ELF-1 (cell line): ENCODE measurements around the gene ME3.

Experiments
- DNase-seq: peaks from one replicate; pipeline ENCODE4 v3.0.0-alpha.2; 2016; ENCODE audit warnings: low read depth, low spot score

Gene ME3

DNA sequence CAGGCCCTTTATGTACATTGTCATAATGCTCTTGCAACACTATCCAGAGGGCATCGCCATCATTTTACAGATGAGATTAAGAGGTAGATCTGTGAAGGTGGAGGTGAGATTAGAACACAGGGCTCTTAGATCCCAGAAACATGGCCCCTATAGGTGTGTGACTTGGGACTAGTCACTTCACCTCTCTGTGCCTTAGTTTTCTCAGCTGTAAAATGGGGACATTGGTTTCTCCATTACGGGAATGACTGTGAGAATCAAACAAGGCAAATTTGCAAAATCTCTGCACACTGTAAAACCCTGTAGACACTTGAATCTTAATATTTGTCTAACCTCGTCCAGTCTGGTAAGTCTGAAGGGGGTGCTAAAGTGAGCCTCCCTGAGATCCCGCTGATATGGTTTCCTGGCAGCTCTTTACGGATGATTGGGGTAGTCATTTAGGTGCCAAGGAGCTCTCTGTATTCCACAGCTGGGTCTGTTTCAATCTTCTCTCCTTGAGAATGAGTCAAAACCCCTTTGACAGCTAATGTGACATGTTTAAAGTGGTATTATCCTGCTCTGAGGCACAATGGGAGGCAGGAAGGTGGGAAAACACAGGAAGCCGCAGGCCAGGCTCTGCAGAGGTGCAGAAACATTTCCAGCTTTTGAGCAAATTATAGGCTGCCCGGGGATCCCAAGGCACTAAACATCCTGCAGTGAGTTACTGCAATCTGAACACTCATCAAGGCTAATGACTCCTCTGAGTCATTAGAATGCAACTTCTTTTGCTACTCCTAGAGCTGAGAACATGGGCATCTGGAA is 156.9 kb downstream of the ME3 start:
- DNase-seq = peak; percentile 78

DNA sequence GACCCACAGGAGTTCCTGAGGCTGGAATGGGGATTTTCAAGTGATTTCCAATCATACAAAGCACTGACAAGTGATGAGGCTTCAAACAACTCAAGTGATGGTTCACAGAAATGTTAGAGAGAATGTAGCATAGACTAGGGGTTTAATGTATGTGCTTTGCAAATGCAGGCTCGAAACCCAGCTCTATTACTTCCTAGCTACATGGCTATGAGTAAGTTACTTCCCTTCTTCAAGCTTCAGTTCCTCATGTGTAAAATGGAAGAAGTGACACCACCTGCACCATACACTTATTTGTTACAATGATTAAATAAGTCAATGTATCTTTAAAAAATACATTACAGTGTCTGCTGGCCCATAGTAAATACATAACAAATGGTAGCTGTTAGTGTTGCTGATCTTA is 158.0 kb downstream of the ME3 start:
- no peak for DNase-seq

DNA sequence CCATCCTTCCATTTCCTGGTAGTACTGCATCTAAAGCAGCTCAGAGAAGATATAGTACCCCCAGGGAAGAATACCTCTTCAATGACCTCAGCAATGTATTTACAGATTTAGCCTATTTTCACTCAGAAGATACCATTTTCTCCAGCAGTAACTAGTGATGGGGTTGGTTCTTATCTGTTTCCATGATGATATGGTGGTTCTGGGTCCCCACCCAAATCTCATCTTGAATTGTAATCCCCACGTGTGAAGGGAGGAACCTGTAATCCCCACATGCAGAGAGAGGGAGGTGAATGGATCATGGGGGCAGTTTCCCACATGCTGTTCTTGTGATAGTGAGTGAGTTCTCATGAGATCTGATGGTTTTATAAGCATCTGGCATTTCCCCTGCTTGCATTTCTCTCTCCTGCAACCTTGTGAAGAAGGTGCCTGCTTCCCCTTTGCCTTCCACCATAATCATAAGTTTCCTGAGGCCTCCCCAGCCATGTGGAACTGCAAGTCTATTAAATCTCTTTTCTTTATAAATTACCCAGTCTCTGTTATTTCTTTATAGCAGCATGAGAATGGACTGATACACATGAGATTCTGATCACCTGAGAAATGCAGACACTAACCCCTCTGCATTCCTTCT is 158.6 kb downstream of the ME3 start:
- no peak for DNase-seq

DNA sequence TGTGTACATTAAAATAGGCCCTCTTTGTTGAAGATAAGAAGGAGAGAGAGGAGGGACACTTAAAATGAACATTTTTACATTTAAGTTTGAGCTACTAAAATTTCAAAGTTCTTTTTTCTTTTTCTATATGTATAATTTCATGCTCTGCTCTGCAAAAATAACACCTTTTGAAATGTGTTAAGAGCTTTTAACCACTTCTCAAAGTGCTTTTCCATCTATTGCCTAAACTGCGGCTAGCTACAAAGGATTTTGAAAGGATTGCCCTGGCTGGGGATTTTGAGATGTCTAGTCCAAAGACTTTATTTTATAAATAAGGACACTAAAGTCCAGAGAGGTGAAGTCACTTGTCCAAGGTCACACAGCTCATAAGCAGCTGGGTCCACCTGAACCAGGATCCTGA is 159.3 kb downstream of the ME3 start:
- no peak for DNase-seq

DNA sequence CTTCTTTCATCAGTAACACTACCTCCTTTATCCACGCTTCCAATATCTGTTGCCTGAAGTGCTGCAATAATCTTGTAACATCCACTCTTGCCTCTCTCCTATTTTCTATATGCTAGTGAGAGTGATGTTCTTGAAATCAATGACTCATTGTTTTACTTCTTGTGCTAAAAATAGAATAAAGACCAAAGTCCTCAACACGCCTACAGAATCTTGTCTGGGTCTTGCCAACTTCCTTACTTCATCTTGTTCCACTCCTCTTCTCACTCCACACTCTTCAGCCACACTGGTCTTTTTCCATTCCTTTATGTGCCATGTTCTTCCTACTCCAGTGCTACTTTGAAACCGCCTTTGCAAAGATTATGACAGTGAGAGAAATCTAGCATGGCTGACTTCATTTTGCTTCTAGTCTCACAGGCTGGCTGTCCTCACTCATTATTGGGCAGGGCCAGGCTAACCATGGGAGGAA is 161.3 kb downstream of the ME3 start:
- DNase-seq = no peak

DNA sequence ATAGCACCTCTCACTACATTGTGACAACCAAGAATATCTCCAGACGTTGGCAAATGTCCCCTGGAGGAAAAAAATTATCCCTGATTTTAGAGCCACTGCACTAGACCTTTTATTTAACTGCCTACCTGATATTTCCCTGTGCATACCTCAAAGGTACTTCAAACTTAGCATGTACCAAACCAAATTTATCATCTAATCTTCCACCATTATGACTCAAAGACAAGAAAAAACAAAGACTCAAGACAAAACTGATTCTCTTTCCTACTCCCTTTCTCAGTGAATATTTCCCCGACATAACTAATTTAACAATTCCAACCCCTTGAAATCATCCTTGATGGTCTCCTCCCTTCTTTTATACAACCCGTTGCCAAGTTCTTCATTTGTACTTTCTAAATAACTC is 161.7 kb downstream of the ME3 start:
- DNase-seq = no peak

DNA sequence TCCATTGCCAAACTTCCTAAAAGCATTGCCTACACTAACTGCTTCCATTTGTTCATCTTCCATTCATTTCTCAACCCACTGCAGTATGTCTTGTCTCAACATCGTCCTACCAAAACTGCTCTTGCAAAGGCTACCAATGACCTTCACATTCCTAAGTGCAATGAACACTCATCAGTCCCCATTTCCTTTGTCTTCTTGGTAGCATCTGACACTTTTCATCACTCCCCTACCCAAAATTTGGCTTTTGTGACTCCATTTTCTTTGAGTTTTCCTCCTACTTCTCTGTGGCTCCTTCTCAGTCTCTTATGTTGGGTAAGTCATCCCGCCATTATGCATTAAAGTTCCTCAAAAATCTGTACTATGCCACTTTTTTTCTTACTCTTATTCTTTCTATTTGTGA is 162.3 kb downstream of the ME3 start:
- no peak for DNase-seq

DNA sequence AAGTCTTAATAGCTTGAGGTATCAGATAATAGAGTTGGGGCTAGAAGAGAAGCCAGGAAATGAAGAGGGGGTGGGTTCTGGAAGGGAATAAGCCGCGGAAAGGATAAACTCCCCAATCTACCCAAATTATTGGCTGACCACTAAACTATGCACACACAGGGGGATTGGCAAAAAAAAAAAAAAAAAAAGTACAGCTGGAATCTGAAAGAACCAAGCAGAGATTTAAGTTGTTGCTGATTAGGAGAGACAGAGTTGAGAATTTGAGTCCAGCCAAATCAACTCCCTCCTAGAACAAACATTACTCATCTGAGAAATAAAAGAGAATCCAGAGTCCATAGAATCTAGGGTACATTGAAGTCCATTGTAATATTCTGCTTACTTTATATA is 162.8 kb downstream of the ME3 start:
- DNase-seq = no peak

DNA sequence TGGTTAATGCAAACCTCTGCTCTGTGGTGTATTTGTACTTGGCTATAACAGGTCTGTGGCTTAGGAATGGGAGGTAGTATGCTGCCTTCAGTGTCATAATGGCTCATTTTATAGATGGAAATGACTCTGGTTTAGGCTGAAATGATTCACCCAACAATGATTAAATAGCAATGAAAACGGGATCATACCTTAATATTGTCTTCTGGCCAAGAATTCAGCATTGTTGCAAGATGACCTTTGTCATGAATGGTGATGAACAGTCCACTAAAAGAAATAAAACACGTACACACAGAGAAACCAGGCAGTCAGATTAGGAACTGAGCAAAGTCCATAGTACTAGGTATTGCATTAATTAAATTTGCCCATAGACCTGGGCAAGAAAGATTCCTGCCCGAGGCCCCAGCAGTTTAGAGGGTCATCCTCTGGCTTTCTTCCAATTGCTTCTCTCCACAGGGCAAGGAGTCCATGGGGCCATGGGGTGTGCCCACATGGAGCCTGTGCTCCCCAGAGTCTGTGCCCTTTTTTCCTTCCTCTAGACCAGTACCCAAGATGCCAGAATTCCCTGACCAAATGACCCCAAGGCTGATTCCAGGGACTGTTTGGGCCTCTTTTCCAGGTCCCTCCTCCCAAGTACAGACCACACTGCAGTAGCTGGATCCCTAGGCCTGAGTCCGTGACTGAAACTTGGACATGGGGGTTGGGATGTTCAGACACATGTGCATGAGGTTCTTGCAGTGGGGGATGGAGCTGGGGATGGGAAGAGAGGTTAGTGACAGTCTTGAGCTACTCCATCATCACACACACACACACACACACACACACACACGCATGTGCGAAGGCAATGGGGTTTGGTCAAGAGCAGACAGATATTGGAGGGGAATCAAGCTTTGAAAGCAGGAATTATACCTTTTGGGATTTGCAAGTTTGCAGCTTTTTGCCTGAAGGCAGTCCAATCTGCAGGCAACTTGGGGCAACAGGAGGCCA is 163.5 kb downstream of the ME3 start:
- DNase-seq = no peak

DNA sequence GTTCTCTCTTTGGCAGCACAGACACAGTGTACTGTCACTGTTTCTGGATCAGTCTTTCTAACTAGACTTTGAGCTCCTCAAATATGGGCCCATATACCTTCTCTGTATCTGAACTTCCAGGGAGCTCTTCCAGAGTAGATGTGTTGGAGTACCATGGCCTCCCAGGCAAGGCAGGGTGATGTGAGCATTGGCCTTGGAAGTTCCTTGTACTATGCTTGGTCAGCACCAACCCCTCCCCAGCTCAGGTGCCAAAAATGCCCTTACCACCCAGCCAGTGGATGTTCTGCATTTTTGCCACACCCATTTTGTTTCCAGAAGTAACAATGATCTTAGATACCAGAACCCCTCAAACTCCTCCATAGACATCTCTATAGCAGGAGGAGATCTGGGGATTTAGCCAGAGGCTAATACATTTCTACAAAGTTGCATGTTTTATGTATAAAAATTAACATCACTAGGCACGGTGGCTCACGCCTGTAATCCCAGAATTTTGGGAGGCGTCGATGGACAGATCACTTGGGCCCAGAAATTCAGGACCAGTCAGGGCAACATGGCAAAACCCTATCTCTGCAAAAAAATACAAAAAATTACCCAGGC is 165.1 kb downstream of the ME3 start:
- no peak for DNase-seq

DNA sequence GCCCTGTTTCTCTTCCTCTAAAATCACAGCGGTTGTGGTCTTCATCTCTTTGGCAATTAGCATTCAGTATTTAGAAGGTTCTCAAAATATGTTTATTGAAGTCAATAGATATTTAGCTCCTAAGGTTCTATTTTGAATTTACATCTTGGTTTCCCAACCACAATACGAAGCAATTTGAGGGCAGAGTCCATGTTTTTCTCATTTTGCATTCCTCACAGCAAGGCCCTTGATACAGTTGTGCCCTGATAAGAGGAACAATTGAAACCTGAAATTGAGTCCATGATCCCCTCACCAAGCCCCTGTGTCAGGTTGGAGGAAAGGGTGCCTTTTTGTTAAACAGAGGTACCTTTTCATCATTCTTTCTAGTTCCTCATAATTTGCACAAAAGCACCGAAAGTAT is 166.2 kb downstream of the ME3 start:
- DNase-seq = no peak

DNA sequence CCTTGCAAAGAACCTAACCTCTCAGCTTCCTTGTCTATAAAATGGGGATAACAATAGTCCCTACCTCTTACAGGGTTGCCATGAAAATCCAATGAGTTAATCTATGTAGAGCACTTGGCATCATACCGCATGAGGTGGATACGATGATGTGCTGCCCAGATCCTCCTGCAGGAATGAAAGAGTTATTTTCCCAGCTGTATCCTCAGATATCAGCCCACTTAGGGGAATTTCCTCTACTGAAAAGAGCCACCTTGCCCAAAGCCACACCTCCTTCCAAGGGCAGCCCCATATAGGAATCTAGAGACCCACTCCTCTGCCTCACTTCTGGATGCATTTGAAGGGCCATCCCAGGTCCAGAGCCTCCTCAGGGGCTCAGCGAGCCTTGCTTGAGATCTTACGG is 169.3 kb downstream of the ME3 start:
- no peak for DNase-seq

DNA sequence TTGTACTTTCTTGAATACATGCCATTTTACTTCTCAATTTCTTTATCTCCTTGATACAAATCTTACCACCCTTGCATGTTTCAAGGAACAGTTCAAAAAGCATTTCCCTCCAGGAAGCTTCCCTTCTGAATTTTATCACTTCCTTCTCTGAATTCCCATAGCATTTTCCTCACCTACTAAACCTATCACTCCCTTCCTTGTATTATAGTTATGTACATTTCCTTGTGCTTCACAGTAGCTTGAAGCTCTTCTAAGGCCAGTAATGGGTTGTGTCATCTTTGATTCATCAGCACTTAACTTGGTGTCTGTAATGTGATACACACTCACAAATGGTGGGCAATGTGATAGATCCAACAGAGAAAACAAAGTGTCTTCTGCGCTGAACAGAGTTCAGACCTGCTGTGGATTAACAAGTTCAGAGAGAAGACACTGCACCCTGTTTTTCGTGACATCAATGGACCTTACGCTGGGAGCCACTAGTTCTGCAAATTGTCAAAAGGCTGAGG is 170.2 kb downstream of the ME3 start:
- DNase-seq = no peak

DNA sequence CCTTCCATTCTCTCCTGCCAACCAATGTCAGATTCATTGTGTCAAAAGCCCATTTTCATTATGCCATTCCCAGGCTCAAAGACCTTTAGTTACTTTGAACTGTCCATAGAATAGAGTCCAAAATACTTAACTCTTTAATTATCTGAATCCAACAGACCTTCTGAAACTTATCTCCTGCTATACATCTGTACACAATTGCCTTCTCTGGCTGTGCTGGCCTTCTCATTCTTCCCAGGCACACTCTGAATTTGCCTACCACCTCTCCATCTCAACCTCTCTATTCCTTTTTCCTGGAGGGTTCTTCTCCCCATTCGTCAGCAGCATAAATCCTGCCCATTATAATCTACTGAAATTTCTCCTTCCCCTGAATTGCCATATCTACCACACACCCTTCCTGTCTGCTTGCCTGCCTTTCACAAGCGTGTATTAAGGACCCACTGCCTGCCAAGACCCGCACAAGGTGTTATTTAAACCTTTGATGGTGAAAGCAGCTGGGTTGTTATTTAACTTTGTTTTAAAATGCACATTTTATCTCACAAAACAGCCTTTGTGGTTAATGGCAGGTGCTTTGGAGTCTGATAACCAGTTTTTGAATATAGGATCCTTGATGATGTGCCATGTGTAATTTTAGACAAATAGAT is 171.8 kb downstream of the ME3 start:
- no peak for DNase-seq

DNA sequence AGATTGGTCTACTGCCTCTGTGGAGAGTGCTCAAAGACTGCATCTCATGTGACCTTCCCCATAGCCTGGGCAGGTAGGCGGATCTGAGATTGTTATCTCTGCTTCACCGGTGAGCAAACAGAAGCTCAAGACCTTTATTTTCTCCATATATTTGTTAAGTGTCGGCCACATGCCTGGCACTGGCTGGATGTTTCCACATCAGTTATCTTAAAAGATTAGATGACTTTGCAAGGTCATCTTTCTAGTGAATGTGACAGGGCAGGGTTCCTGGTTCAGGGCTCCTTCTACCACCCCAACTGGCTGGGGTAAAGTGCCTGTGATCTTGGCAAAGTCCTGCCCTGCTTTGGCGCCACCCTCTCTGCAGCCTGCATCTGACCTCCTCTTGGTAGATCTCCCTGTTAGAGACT is 172.7 kb downstream of the ME3 start:
- DNase-seq = no peak

DNA sequence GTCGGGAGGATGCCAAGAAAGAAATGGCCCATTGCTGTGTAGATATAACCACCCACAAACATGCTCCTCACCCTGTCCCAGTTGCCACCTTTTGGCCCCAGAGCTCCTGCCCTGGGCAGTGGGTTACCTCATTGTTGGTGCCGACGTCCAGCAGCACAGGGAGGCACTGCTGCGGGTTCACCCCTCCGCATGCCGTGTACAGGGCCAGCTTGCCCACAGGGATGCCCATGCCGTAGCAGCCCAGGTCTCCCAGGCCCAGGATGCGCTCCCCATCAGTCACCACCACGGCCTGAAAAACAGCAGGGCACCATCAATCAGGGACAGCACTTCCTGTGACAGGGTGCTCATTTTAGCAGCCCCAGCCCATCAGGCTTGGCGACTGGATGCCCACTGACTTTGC is 174.6 kb downstream of the ME3 start:
- DNase-seq = peak; percentile 14

DNA sequence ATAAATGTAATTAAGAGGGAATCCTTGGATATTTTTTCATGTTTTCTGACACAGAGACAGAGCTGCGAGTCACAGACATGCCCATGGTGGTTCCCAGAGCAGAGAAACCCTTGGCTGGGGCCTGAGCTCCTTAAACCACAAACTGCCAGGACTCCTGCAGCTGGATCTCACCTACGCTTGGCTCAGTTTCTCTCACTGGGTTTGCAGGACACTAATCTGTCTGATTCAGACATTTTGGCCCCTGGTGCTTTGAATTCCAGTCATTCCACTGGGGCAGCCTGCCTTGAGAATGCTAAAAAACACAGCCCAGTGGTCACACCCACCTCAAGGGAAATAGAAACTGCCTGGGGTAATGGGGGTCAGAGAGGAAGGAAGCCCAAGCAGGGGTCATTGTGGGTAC is 175.1 kb downstream of the ME3 start:
- DNase-seq = peak; percentile 81

DNA sequence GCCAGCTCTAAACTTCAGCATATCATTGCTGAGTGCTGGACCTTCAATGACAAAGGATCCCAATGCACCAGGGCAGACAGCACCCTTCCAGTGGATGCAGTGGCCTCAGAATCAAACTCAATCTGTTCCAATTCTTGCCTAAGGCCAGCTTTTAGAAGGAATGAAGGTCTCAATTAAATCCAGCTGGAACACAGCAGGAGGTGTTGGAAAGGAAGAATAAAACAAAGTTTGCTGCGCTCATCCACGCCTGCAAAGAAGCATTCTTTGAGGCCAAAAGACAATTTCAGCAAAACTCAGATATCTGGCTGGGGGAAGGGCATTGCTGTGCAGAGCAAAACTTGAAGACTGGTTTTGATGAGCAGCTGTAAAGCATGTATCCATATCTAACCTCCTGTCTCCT is 177.1 kb downstream of the ME3 start:
- DNase-seq = peak; percentile 15

DNA sequence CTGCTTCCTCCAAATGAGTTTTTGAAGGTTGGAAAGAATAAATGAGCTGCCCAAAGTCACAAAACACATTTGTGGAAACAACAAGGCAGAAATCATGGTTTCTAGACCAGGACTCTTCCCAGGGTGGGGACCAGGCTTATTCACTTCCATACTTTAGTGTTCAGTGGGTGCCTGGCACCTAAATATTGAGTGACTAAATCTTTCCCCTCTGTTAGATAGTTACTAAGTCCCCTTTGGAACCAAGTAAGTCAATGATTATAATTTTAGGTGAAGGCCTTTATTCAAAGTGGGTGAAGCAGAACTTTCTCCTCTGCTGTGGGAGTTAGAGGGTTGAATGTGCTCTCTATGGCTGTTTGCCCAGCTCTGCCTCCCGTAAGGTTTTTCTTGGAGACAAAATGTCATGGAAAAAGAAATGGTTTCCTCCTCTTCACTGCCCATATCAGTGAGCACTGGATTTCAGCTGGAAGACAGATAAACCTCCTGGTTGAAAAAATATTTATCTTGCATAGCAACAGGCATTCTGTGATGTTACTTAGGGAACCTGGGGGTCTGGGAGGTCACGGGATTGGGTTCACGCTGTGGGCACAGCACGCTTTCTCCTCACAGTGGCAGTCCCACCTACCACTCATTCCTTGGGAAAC is 179.9 kb downstream of the ME3 start:
- DNase-seq = no peak

DNA sequence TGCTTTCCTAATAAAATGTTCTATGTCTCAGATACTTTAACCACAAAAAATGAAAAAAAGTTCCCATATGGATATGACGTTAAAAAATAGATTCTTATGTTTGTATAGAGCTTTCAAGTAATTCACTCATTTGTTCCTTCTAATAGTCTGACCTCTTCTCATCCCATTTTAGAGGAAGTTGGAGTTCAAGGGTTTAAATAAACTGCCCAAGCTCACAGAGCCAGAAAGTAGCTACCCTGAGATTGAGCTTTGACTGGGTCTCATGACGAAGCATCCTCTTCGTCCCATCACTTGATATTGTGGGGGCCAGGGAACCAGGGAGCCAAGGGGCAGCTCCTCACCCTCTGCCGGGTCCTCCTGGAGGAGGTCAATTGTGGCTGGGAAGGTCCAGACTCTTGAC is 181.4 kb downstream of the ME3 start:
- DNase-seq = no peak

DNA sequence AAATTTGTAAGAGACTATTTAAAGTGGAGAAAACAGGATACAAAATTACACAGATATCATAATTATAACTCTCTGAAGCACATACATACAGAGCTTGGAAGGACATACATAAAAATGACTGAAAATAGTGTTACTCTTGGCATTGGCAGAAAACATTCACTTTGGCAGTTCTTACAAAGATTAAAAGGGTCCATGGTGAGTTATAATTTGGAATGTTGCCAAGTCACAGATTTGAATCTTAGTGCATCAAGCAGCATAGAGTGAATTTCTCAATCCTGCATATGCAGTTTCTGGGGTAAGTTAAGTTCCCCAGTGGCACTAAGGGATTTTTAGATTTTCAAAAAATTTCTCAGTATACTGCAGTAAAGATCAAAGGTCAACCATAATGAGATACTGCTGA is 181.8 kb downstream of the ME3 start:
- DNase-seq = no peak
